ENCODE results near the gene PDLIM4. TPM values are rescaled to one million over a fixed set of nuclear protein-coding genes. Genes with fewer than 3 reads are reported as not detected.

The PDLIM4 gene
- total RNA-seq, 4 donors from 2014 or later, result 32.4 to 90.9 (median 50.8) TPM

- DNase-seq (ENCODE audit: low spot score in 2 of 2), result peak; percentile 36 to 58
- Histone ChIP-seq H3K4me3 (no peak overlapping the region), H3K27me3 (no peaks in the 10 kb centered on the region), H3K27ac (peak overlapping the region in 3 of 4 donors; percentile 88 to 95 (median 94)), H3K9me3 (no peaks in the 10 kb centered on the region), H3K4me1 (peaks cover 0 to 71% (median 33%) of the 10 kb centered on the region in 4 donors), H3K36me3 (no peaks in the 10 kb centered on the region)
- 31 to 32% methylated on average over 13 of the region's 13 CpGs for WGBS, 2 donors
- TF ChIP-seq EP300 (IDR thresholded peaks at IDR 0.05) (no peak), CTCF (IDR thresholded peaks at IDR 0.05) (no peak), POLR2A (IDR thresholded peaks at IDR 0.05) (no peak)
These were observed 32.1 kb upstream of the PDLIM4 start for GRCh38 chr5:132225165-132226032.

- H3K27ac ChIP-seq, result peak overlapping the region; percentile 84 to 95 (median 91)
- H3K9me3 ChIP-seq, result no peaks in the 10 kb centered on the region
- DNase-seq (ENCODE audit: low spot score in 2 of 2), result no peak
- WGBS, 2 donors, result 49 to 61% methylated on average over 20 to 23 of the region's 23 CpGs
- peaks cover 0 to 65% (median 33%) of the 10 kb centered on the region in 4 donors for H3K4me1 ChIP-seq
- H3K27me3 ChIP-seq, result no peaks in the 10 kb centered on the region
- TF ChIP-seq CTCF (IDR thresholded peaks at IDR 0.05), result no peak
- H3K36me3 ChIP-seq, result no peaks in the 10 kb centered on the region
- H3K4me3 ChIP-seq, result peak overlapping the region; percentile 39 to 89 (median 70)
These were observed 30.8 kb upstream of the PDLIM4 start for GRCh38 chr5:132226516-132227234.

- H3K4me1 ChIP-seq, result peaks cover 0 to 60% (median 28%) of the 10 kb centered on the region in 4 donors
- 2 to 29% methylated on average over 1 to 11 of the region's 13 CpGs for WGBS, 2 donors
These were observed 30.3 kb upstream of the PDLIM4 start for GRCh38 chr5:132227235-132227484.

GRCh38 chr5:132227485-132228240 is 29.8 kb upstream of the PDLIM4 start, which contains the start of gene P4HA2:
Gene P4HA2, minus strand, starts transcription at chr5:132227853. Its CDS starts 9,227 bp downstream, at chr5:132218626.
- peak within 1 kb of the TSS; percentile 84 to 95 (median 91) for H3K27ac ChIP-seq
- peak; percentile 64 to 70 for DNase-seq (ENCODE audit: low spot score in 2 of 2)
- H3K27me3 ChIP-seq, result no peaks in the 10 kb centered on the region
- TF ChIP-seq EP300 (IDR thresholded peaks at IDR 0.05) (peak in 1 of 2 donors; percentile 67), POLR2A (IDR thresholded peaks at IDR 0.05) (peak in 1 of 2 donors; percentile 64), CTCF (IDR thresholded peaks at IDR 0.05) (peak in 4 of 5 experiments; percentile 11 to 62 (median 46))
- no peaks in the 10 kb centered on the region for H3K36me3 ChIP-seq
- H3K4me3 ChIP-seq, result peak within 1 kb of the TSS; percentile 39 to 89 (median 70)
- peaks cover 0 to 55% (median 25%) of the 10 kb centered on the region in 4 donors for H3K4me1 ChIP-seq
- 1 to 4% methylated on average over 16 to 90 of the region's 92 CpGs for WGBS, 2 donors
- no peaks in the 10 kb centered on the region for H3K9me3 ChIP-seq

More at GRCh38 chr5:132227235-132227484, 30.3 kb upstream of the PDLIM4 start:
- DNase-seq (ENCODE audit: low spot score in 2 of 2), result no peak
- TF ChIP-seq CTCF (IDR thresholded peaks at IDR 0.05), result no peak
- TF ChIP-seq EP300 (IDR thresholded peaks at IDR 0.05), result no peak
- TF ChIP-seq POLR2A (IDR thresholded peaks at IDR 0.05), result no peak
- Histone ChIP-seq H3K27me3 (no peaks in the 10 kb centered on the region), H3K36me3 (no peaks in the 10 kb centered on the region), H3K9me3 (no peaks in the 10 kb centered on the region), H3K4me3 (peak overlapping the region; percentile 39 to 89 (median 70)), H3K27ac (peak overlapping the region; percentile 84 to 95 (median 91))
